Stimulated activated CD4-positive, alpha-beta T cell treated with anti-CD3 and anti-CD28 coated beads, Interleukin-4, amount 100 ng/mL, for 24 hours (primary cell): Measurements from ENCODE around the gene ZFYVE28.

Source experiments
- DNase-seq: peaks from one replicate; pipeline ENCODE4 v3.0.0-alpha.2; 2020

ZFYVE28 gene

GRCh38 chr4:2254665-2255500 is 163.6 kb downstream of the ZFYVE28 start:
- DNase-seq = no peak

DNA sequence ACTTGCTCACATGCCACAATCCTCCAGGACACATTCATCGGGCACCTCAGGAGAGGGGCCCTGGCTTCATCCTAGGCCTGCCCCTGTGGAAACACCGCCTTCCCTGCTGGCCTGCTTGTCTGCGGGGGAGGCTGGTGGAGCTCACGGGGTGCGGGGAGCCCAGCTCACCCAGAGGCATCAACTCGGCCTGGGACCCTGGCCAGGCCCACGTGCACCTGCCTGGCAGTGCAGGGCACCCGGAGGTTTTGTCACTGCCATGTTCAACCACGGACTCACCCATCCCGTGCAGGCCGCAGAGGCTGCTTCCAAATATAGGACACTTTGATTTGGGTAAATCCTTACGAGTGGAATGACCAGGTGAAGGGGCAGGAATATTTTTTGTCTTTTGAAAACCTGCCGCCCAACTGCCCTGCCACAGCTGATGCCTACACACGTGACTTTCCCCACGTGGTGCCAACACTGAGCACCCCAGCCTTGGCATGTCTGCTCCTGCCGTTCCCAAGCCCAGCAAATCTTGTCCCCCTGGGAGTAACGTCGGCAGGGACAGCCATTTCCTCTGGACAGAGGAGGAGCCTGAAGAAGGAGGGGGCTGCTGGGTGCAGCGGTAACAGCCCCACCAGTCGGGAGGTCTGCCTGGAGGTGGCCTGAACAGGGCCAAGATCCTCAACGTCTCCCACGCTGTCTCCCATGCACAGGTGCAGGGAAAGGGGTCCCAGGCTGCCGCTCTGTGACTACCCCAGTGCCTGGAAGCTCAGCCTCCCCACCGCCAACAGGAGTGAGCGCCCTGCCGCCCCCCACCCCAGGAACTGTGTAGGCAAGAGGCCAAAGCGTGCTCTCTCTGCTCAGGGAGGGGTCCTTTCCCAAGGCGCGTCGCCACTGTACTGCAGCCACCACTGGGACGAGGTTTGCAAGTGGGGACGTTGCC is 165.0 kb downstream of the ZFYVE28 start:
- no peak for DNase-seq

DNA sequence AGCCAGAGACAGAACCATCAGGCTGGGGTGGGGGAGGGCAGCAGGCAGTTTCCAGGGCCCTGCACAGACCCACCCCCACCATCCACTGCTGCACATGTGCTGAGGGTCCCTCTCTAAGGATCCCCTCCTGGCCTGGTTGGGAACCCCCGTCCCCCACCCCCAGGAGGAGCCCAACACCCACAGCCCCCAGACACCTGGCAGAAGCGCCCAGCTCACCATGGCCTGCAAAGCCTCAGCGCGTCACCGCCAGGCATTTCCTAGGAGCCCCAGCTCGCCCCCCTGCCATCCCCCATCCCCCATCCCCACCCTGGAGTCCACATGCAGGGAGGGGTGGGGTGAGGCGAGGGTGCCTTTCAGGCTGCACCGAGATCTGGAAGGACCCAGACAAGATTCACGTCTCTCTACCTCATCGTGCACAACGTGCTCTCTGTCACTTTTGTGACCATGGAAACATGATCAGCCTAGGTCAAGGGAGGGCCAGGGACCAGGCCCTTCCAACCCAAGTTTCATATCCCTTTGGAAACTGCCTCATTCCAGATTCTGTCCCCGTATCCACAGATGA is 165.8 kb downstream of the ZFYVE28 start:
- DNase-seq = no peak

GRCh38 chr4:2251795-2252529 is 166.5 kb downstream of the ZFYVE28 start:
- no peak for DNase-seq

DNA sequence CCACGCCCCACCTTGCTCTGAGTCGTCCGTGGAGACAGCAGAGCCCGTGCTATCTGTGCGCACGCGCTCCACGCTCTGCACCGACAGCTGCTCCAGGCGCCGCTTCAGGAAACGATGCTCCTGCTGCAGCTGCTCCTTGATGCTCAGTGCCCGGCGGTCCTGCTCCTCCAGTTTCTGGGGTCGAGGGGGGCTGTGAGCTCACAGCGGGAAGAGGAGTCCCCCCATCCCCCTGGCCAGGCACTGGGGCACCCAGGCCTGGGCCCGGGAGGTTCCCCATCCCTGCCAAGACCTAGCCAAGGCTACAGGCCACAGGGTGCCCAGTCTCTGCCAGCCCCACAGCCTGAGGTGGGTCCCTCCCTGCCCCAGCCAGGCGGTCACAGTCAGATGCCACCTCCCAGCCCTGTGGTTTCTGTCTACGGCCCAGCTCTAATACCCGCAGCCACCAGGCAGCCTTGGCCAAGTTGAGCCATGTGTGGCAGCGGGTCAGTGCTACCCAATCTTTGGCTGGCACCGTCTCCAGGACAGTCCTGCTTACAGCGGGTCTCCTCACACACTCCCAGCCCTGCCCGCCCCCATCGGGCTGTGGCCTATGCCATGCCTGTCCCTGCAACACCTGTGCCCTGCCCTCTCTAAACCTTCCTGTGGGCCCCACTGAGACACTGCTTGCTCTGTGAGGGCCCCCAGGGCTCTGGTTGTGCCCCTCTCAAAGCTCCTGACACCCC is 167.2 kb downstream of the ZFYVE28 start:
- DNase-seq = no peak

DNA sequence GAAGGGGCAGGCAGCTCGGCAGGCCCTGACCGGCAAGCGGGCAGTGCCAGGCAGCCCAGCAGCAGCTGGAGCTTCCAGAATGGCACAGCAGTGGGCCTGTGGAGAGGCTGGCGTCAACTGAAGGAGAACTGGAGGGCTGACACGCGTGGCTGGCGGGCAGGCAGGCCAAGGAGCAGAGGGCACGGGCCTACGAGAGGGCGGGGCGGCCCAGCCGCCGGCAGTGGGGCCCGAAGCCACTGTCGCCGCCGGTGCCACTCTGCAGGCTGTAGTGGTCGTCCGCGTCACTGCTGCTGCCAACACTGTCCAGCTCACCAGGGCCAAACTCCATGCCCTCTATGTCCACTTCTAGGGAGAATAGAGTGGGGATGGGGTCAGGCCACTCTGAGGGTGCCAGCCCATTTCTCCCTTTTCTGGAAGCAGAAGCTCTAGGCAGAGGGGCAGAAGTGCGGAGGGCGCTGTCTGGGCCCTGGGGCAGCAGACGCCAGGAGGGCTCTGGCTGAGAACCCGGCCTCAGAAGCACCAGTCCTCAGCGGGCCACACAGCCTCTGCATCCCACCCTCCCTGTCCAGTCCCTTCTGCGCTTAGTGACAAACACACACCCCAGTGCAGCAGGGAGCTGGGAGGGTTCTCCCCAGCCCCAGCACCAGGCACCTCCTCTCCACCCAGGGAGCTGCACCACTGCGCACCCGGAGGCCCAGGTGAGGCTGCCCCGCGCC is 167.9 kb downstream of the ZFYVE28 start:
- DNase-seq = no peak

GRCh38 chr4:2249526-2250356 is 168.7 kb downstream of the ZFYVE28 start:
- no peak for DNase-seq

DNA sequence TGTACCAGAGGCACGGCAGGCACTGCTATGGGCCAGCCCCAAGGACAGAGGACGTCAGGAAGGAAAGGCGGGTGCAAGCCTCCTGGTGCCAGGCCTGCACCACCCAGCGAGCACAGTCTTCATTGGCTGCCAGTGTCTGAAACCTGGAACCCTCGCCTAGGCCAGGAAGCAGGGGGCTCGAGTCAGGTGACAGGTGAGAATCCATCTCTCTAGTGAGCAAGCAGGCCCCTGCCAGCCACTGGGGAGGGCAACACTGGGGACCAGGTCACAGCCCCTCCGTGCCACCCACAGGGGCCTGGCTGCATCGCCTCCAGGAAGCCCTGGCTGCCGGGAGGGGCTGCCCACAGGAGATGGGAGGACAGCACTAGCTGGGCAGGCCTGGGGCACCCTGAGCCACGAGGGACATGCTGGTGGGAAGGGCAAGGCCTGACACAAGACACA is 169.6 kb downstream of the ZFYVE28 start:
- DNase-seq = no peak

DNA sequence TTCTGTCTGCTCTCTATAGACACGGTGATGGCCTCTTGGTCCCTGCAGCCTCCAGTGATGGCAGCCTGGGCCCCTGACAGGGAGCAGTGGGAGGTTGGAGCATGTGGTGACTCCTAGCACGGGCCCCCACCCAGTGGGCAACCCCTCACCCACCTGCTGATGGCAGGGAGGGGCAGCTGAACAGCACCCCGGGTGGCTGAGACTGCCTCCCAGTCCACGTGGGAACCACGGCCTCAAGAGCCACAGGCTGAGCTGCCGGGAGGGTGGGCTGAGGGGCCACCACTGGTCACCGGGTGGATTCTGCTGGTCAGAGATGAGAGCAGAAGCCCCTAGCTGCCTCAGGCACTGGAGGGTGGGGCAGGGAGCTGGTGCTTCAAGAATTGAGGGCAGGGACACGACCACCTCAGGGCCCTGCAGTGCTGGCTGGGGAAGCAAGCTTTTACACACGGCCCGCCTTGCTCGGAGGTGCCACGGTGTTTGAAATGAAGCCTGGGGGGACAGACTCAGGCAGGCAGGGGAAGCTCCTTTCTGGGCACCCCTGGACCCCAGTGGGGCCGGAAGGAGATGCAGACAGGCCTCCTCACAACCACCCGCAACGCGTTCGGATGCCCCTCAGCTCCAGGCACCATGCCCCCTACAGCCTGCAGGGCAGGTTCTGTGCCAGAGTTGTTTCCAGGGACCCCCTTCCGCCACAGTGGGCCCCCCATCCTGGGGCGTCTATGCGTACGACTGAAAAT is 170.2 kb downstream of the ZFYVE28 start:
- DNase-seq = no peak

- no peak for DNase-seq
Measured at GRCh38 chr4:2247128-2248043, 171.1 kb downstream of the ZFYVE28 start.

- DNase-seq = no peak
Measured at GRCh38 chr4:2246384-2247127, 171.9 kb downstream of the ZFYVE28 start.

- DNase-seq = no peak
Measured at GRCh38 chr4:2245787-2246275, 172.6 kb downstream of the ZFYVE28 start.

GRCh38 chr4:2245057-2245786 is 173.2 kb downstream of the ZFYVE28 start:
- DNase-seq = no peak

DNA sequence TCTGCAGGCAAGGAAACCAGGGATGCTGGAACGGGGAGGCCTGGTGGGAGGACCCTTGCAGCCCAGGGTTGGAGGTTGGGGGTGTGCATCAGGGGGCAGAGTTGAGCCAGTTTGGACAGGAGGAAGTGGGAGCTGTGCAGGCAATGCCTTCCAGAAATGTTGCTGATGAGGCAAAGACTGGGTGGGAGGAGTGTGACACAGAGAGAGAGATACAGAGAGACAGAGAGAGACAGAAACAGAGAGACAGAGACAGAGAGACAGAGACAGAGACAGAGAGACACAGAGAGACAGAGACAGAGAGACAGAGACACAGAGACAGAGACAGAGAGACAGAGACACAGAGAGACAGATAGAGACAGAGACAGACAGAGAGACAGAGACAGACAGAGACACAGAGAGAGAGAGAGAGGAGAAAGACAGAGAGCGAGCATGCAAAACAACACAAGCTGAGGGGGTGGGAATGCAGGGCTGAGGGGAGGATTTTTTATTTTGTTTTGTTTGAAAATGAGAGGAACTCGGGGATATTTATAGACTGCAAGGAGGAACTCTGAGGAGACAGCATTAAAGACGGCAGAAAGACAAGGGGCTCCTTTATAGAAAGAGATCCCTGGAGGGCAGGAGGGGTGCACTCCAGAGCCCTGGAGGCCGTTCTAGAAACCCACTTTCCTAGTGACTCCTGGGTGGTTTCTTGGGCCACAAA is 174.6 kb downstream of the ZFYVE28 start:
- no peak for DNase-seq

DNA sequence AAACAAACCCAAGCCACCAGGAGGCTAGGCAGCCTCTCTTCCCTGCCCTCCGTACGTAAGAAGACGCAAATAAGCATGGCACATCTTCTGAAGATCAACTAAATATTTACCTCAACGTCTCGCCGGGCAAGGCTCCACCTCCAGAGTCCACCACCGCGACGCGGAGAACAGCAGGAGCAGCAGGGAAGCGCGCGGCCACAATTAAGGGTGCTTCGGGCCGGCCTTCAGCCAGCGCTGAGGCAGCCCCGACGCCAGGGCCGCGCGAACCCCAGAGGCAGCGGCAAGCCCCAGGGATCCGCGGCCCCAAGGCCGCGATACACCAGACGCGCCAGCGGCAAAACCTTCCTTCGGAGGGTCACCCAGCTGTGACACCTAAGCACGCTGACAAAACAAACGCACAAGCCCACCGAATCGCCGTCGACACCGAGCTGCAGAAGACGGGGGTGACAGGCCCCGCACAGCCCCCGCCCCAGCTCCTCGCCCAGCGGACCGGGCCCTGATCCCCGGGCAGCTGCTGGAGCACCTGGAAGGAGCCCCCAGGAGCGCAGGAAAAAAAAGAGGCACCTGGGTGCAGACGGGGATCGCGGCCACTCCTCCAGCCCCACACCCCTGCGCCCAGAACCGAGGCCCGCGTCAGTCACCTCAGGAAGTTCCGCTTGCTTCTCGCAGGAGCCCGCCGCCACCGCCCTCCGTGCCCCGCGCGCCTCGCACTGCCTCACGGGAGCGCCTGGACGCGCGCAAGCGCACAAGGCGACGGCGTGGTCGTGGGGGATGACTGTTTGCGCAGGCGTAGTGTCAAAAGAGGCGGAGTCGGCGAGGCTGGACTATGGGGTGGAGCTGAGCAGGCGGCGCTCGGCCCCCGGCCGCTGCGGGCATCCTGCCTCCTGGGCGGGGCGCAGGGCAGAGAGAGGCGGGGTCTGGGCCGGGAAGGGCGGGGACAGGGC is 176.8 kb downstream of the ZFYVE28 start, which contains the start of the genes HAUS3 and POLN:
TSS of gene HAUS3 (minus strand) at position 712 of the 944 bp plus-strand sequence. CDS start 1,175 bp downstream, outside the sequence.
TSS of gene POLN (minus strand) at position 712 of the 944 bp plus-strand sequence. CDS start 12,890 bp downstream, outside the sequence.
- DNase-seq = peak; percentile 99
